ENCODE measurements around the gene MMP28. TPM values are rescaled to one million over a fixed set of nuclear protein-coding genes. Genes with fewer than 3 reads are reported as not detected.

MMP28 gene
- total RNA-seq, 2 donors from 2014 or later = 62.5 to 66.7 TPM

DNA sequence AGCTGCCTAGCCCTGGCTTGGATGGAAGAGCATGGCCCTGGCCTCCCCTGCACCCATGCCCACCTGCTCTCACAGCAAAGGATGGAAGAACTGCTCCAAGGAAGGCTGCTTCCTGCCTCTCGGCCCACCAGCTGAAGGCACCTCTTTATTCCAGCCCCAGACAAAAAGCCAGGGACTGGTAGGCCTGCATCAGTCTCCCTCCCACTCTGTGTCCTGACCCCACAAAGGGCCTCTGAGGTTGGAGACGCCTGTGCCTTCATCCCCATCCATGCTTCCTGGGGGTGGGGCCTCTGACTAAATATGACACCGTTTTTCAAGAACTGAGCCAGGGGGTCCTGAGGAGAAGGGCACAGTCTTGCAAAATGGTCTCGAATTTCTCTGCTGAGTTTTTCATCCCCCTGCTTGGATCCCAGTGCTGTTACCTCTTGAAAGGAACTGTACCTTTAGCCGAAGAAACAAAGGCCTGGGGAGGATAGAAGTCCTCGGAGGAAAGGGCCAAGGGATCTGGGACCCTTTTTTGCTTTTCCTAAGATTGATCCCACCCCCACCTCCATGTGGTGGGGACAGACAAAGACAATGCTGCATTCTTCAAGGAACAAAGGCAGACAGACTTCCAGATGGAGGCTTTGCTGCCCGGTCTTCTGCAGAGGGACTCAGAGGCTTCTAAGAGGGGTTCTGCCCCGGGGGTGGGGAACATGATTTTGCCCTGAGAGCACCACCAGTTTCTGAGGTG is 29.5 kb downstream of the MMP28 start:
- DNase-seq = no peak
- Histone ChIP-seq H3K4me1 (peaks cover 6% of the 10 kb centered on the region), H3K27ac (no peak overlapping the region), H3K27me3 (no peaks in the 10 kb centered on the region), H3K4me3 (no peak overlapping the region), H3K36me3 (no peaks in the 10 kb centered on the region), H3K9me3 (no peaks in the 10 kb centered on the region), H3K9ac (ENCODE audit: low read depth in 2 of 2, low read length in 2 of 2) (no peak overlapping the region)
- TF ChIP-seq, protein P1, sequence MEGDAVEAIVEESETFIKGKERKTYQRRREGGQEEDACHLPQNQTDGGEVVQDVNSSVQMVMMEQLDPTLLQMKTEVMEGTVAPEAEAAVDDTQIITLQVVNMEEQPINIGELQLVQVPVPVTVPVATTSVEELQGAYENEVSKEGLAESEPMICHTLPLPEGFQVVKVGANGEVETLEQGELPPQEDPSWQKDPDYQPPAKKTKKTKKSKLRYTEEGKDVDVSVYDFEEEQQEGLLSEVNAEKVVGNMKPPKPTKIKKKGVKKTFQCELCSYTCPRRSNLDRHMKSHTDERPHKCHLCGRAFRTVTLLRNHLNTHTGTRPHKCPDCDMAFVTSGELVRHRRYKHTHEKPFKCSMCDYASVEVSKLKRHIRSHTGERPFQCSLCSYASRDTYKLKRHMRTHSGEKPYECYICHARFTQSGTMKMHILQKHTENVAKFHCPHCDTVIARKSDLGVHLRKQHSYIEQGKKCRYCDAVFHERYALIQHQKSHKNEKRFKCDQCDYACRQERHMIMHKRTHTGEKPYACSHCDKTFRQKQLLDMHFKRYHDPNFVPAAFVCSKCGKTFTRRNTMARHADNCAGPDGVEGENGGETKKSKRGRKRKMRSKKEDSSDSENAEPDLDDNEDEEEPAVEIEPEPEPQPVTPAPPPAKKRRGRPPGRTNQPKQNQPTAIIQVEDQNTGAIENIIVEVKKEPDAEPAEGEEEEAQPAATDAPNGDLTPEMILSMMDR (IDR thresholded peaks at IDR 0.05) = no peak
- intact Hi-C loops (cut with DNase I) = no loop called here

GRCh38 chr17:35765086-35765710 is 30.2 kb downstream of the MMP28 start:
- H3K4me3 ChIP-seq = no peak overlapping the region
- no peaks in the 10 kb centered on the region for H3K9me3 ChIP-seq
- intact Hi-C loops (cut with DNase I) = no loop called here
- TF ChIP-seq, protein P1 (IDR thresholded peaks at IDR 0.05) = no peak
- H3K4me1 ChIP-seq = peaks cover 6% of the 10 kb centered on the region
- peak overlapping the region in 1 of 2 donors; percentile 51 for H3K9ac ChIP-seq (ENCODE audit: low read depth in 2 of 2, low read length in 2 of 2)
- DNase-seq = no peak
- H3K27me3 ChIP-seq = no peaks in the 10 kb centered on the region
- no peak overlapping the region for H3K27ac ChIP-seq
- H3K36me3 ChIP-seq = no peaks in the 10 kb centered on the region

- intact Hi-C loops (cut with DNase I) = loop anchor here (1.0 kb wide), 1 partner anchor 41 kb away; no protein-coding TSS in a partner anchor
- H3K36me3 ChIP-seq = no peaks in the 10 kb centered on the region
- H3K4me1 ChIP-seq = peaks cover 6% of the 10 kb centered on the region
- TF ChIP-seq, protein P1 (IDR thresholded peaks at IDR 0.05) = peak; percentile 93
- H3K27ac ChIP-seq = peak overlapping the region; percentile 20
- no peaks in the 10 kb centered on the region for H3K9me3 ChIP-seq
- peak; percentile 89 for DNase-seq
- peak overlapping the region; percentile 51 to 64 for H3K9ac ChIP-seq (ENCODE audit: low read depth in 2 of 2, low read length in 2 of 2)
- H3K4me3 ChIP-seq = peak overlapping the region; percentile 55
- no peaks in the 10 kb centered on the region for H3K27me3 ChIP-seq
These were observed 31.1 kb downstream of the MMP28 start for GRCh38 chr17:35764123-35764991.

- peak overlapping the region in 1 of 2 donors; percentile 62 for H3K9ac ChIP-seq (ENCODE audit: low read depth in 2 of 2, low read length in 2 of 2)
These were observed 31.7 kb downstream of the MMP28 start for GRCh38 chr17:35763767-35764122.

GRCh38 chr17:35761601-35762000 is 33.8 kb downstream of the MMP28 start:
- intact Hi-C loops (cut with DNase I) = no loop called here
- Histone ChIP-seq H3K27ac (no peak overlapping the region), H3K36me3 (no peaks in the 10 kb centered on the region), H3K9ac (ENCODE audit: low read depth in 2 of 2, low read length in 2 of 2) (no peak overlapping the region), H3K4me3 (no peak overlapping the region), H3K9me3 (no peaks in the 10 kb centered on the region), H3K4me1 (peaks cover 6% of the 10 kb centered on the region), H3K27me3 (no peaks in the 10 kb centered on the region)
- TF ChIP-seq, protein P1 (IDR thresholded peaks at IDR 0.05) = no peak
- DNase-seq = no peak

More at GRCh38 chr17:35763767-35764122, 31.7 kb downstream of the MMP28 start:
- Histone ChIP-seq H3K27me3 (no peaks in the 10 kb centered on the region), H3K4me3 (peak overlapping the region; percentile 55), H3K9me3 (no peaks in the 10 kb centered on the region), H3K36me3 (no peaks in the 10 kb centered on the region), H3K27ac (no peak overlapping the region), H3K4me1 (peaks cover 6% of the 10 kb centered on the region)
- intact Hi-C loops (cut with DNase I) = loop anchor here (1.0 kb wide), 1 partner anchor 42 kb away; no protein-coding TSS in a partner anchor
- TF ChIP-seq, protein P1 (IDR thresholded peaks at IDR 0.05) = no peak
- no peak for DNase-seq
